GM20431 (cell line): ENCODE data around the gene DLX4.

Source experiments
- in situ Hi-C: fragments of 300-500 bp; cut with MseI, MboI; formaldehyde crosslinking; loops from one replicate; pipeline ENCODE4 v1.15.0; 2020; ENCODE audit warnings: low sequenced_read_pairs; ENCODE audit not compliant: unreplicated experiment

The DLX4 gene

DNA sequence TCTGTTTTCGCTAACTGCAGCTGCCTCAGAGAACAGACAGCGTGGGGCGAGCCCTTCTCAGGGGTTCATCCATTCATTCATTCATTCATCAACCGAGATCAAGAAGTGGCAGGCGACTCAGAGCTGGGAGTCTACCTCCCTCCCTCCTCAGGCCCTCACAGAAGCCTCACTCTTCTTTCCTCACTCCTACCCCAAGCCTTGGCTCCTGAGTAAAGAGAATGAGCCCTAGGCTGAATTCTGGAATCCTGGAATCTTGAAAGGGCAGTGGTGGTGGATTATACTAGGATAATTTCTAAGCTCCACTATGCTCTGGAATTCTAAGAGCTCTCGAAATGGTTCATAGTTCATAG is 28.3 kb downstream of the DLX4 start:
- in situ Hi-C loops, result loop anchor here (10.0 to 25.0 kb wide), 2 partner anchors 132 to 435 kb away; no protein-coding TSS in a partner anchor

DNA sequence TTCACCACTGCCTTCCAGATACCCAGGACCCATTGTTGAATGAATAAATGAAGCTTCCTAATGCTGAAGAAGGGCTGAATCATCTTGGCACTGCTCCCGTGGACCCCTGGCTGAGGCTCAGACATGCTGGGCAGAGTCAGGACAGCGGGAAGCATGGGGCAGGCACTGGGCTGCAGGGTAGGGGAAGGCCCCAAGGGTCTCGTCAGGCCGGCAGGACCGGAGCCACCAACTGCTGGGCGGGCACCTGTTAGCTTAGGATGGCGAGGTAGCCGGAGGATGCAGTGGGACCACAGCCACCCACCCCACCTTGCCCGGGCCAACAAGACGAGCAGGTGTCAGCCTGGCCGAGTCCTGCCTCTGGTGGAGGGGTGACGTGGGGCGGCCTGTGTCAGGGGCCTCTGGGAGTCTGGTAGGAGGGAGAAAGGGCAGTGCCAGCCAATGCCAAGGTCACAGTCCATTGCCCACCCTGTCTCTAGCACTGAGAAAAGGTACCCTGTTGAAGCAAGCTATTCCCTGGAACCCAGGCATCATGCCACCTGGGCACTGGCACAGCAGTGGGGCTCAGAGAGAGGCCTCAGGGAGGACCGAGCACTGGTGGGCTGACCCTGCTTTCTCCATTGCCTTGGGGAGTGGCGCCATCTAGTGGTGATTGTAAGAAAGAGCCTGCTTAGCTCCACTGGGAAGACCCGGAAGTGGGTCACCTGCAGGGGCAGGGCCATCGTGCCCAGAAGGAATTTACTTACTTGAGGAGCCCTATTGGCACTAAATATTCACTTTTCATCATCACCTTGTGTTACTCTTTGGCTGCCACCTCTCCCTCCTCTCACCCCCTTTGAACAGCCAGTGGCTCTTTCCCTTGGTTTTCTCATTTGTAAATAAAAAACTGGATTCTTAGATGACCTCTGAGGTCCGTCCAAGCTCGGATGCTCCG is 29.0 kb downstream of the DLX4 start:
- in situ Hi-C loops, result loop anchor here (10.0 to 25.0 kb wide), 2 partner anchors 133 to 436 kb away; no protein-coding TSS in a partner anchor

DNA sequence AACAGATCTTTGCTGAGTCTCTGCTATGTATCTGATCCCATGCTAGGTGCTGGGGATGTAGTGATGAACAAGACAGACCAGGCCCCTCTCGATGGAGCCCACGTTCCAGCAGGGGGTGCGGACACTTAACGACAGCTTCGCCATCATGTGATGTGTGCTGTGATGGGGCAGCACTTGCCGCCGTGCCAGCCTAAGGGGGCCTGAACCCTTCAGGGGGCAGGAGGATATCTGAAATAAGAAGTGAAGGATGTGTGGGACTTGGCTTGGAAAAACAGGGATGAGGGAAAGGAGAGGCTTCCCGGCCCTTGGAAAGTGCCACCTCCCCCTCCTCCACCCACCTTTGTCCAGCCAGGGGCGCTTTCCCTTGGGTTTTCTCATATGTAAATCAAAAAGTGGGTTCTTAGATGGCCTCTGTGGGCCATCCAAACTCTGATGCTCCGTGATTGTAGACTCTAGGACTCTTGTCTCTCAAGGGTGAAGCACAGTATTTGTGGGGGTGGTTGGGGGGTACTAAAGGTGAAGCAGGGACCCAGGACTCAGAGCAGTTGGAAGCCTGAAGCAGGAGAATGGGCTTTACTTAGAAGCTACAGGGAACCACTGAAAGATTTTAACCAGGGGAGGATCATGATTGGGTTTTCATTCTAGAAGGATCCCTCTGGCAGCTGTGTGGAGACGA is 30.0 kb downstream of the DLX4 start:
- in situ Hi-C loops, result loop anchor here (10.0 to 25.0 kb wide), 2 partner anchors 134 to 437 kb away; no protein-coding TSS in a partner anchor

DNA sequence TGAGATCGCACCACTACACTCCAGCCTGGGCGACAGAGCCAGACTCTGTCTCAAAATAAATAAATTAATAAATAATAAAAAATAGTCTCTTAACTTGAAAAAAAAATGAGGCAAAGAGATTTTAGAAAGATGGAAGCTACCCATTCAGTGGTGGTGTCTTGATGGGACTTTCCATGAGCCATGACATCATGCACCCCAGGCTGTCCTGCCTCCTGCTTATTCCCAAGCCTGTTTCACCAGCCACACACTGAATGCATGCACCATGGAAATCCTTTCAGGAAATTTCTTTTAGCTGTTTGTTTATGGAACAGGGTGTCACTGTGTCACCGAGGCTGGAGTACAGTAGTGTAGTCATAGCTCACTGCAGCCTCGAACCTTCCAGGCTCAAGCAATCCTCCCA is 34.9 kb downstream of the DLX4 start:
- in situ Hi-C loops, result no loop called here

DNA sequence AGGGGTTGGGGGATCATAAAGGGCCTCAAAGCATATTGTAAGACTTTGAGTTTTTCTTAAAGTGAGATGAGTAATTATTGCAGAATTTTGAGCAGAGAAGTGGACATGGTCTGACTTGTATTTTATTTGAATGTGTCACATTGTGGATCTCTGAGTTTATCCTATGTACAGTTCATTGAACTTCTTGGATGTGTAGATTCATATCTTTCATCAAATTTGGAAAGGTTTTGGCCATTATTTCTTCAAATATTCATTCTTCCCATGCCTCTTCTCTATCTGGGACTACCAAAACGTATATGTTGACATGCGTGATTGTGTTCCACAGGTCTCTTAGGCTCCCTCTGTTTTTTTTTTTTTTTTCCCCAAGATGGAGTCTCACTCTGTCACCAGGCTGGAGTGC is 40.3 kb downstream of the DLX4 start:
- in situ Hi-C loops, result no loop called here

DNA sequence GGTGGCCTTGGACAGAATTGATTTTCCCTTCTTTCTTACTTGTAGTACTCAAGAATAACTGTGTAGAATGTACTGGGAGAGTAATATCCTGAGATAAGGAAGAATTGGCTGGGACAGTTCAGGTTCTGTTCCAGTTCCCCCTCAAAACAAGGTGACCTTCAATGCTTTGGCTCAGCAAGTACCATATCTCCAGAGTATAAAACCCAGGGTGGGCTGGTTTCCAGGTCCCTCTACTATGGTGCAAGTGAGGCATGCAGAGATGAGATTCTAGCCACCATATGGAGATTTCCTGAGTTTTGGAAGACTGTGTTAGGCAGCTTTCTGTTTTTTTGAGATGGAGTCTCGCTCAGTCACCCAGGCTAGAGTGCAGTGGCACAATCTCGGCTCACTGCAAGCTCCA is 44.1 kb downstream of the DLX4 start:
- in situ Hi-C loops, result no loop called here

DNA sequence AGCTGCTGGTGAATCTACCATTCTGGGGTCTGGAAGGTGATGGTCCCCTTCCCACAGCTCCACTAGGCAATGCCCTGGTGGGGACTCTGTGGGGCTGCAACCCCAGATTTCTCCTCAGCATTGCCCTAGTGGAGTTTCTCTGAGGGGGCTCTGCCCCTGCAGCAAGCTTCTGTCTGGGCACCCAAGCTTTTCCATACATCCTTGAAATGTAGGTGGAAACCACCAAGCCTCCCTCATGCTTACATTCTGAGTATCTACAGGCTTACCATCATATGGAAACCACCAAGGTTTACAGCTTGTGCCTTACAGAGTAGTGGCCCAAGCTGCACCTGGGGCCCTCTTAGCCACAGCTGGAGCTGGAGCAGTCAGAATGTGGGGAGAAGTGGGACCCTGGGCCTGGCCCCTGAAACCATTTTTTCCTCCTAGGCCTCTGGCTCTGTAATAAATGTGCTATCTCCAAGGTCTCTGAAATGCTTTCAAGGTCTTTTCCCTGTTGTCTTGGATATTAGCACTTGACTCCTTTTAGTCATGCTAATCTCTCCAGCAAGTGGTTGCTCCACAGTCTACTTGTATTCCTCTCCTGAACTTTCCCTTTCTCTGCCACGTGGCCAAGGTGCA is 45.6 kb downstream of the DLX4 start:
- in situ Hi-C loops, result no loop called here

DNA sequence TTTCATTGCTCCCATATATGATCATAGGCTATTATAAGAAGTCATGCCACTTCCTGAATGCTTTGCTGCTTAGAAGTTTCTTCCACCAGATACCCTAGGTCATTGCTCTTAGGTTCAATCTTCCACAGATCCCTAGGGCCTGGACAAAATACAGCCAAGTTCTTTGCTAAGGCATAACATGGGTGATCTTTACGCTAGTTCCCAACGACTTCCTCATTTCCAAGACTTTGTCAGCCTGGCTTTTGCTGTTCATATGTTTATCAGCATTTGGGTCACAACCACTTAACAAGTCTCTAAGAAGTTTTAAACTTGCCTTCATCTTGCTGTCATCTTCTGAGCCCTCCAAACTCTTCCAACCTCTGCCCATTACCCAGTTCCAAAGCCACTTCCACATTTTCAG is 46.2 kb downstream of the DLX4 start:
- in situ Hi-C loops, result no loop called here

DNA sequence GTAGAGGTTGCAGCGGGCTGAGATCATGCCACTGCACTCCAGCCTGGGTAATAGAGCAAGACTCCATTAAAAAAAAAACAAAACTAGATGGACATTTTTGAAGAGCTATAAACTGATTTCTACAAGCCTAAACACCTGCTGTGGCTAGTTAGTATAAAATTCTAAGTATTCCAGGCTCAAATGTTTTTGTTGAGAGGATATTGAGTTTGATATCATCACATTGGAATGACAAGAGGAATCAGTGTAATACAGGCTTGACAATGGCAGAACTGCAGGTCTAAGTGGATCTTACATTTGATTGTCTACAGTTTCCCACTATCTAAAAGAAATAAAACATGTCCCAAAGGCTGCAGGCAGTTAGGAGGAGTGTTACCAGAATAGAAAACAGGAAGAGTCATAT is 49.9 kb downstream of the DLX4 start:
- in situ Hi-C loops, result no loop called here

DNA sequence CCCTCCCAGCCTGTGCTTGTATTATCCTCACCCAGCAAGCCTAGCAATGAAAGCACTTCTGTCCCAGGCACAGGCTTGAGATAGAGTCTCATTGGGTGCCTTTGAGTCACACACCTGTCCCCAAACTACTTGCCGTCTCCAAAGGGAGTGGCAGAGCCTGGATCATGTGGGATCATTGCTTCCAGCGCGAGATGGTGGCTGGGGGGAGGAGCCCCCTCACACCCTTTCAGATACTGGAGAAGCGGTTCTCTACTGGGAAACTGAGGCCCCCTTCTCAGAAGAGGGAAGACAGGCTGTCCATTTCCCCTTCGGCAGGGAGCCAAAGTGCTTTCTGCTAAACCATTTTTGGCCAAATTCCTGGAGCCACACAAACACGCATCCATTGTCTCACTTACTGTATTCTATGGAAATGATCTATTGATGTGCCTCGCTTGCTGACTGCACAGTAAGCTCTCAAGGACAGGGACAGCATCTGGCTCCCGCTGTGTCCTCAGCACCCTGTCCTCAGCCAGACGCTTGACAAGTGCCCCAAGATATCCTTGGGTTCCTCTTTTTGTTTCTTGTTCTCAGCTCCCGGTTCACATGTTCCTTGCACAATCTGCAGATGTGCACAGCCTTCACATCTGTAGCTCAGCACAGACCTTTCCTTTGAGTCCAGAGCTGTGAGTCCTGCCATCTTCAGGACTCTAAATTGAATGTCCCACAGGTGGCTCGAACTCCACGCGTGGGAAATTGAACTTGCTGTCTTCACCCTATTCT is 52.0 kb downstream of the DLX4 start:
- in situ Hi-C loops, result no loop called here

DNA sequence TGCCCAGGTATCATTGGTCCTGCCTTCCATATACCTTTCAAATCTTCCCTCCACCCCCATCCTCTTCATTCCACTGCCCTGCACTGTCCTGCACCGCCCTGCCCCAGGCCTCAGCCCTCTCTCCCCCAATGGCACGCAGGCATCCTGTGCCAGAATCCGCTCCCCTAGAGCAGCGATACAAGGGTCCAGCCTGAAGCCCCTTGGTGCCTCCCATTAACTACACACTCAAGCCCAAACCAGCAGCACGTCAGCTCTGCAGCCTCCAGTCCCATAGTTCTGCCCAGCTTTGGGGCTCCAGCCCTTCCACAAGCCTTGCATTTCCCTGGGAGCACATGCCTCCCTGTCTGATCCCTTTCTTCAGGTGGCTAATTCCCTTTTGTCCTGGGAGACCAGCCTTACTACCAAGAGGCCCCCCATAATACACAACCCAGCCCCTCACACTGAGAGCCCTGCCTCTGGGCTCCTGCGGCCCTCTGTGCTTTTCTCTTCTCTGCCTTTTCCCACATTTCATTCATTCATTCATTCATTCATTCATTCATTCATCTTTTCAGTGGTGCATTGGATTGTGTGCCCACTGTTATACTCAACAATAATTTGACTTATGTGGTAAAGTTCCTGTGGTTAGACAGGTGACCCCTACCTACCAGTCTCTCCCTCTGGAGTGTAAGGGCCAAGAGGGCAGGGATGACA is 52.8 kb downstream of the DLX4 start:
- in situ Hi-C loops, result no loop called here

DNA sequence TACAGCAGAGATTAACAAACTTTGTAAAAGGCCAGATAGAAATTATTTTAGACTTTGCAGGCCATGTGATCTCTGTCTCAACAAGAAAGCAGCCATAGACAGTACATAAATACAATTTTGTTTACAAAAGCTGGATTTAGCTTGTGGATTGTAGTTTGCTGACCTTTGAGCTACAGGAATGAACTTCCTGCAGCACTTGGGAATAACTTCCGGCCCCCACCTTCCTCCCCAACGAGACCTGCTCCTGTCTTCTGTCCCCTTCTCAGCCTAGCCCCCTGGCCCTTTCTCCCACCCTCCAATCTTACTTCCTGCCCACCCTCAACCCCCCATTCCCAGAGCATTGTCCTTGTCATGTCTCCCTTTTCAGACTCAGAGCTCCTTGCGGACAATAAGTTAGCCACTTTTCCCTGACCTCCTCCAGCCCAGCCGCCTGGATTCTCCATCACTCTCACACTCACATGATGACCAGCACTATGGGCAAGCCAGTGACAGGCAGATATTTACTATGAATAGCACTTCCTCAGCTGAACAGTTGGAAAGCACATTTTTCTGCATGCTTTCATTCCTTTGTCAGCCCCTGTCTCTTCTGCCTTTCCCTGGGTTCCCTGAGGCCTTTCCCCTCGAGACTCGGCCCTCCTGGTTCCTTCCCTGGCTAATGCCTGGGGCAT is 53.6 kb downstream of the DLX4 start:
- in situ Hi-C loops, result no loop called here

DNA sequence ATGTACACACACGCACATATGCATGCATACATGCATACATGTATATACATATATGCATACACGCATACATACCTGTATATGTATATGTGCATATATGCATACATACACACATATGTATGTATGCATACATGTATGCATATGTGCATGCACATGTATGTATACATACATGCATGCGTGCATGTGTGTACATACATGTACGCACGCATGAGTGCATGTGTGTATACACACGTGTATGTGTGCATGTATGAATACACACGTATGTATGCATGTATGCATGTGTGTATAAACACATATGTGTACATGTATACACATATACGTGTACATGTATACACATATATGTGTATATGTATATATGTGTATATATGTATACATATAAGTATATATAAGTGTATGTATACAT is 54.5 kb downstream of the DLX4 start:
- in situ Hi-C loops, result no loop called here
